GM12891 (cell line): ENCODE results near the gene HOXB3.

Source experiments
- DNase-seq: peaks from one replicate; pipeline ENCODE4 v3.0.0; 2011; ENCODE audit warnings: low spot score; ENCODE audit not compliant: insufficient read length
- FAIRE-seq: peaks from 2 replicates; lab custom pipeline; 2011; peaks lifted over from hg19 to GRCh38; lab: Jason Lieb, UNC
- PAX5 ChIP-seq: IDR thresholded peaks from 2 replicates; pipeline ENCODE4 v1.6.1; 2011; ENCODE audit warnings: low read length, moderate library complexity, mild to moderate bottlenecking; ENCODE audit not compliant: insufficient read depth, severe bottlenecking
- POLR2A ChIP-seq: IDR thresholded peaks from 2 replicates; pipeline ENCODE4 v1.6.1; 2011; ENCODE audit warnings: low read depth, low read length, control low read depth
- POLR2AphosphoS5 ChIP-seq: IDR thresholded peaks from 2 replicates; pipeline ENCODE4 v1.6.1; 2011; ENCODE audit warnings: low read depth, low read length, control low read depth
- POU2F2 ChIP-seq: IDR thresholded peaks from 2 replicates; pipeline ENCODE4 v1.6.1; 2011; ENCODE audit warnings: low read depth, mild to moderate bottlenecking, control low read depth, low read length, moderate library complexity
- SPI1 ChIP-seq: IDR thresholded peaks from 2 replicates; pipeline ENCODE4 v1.6.1; 2011; ENCODE audit warnings: low read depth, low read length, control low read depth
- TAF1 ChIP-seq: IDR thresholded peaks from 2 replicates; pipeline ENCODE4 v1.6.1; 2011; ENCODE audit warnings: low read depth, low read length, control low read depth

HOXB3 gene

DNA sequence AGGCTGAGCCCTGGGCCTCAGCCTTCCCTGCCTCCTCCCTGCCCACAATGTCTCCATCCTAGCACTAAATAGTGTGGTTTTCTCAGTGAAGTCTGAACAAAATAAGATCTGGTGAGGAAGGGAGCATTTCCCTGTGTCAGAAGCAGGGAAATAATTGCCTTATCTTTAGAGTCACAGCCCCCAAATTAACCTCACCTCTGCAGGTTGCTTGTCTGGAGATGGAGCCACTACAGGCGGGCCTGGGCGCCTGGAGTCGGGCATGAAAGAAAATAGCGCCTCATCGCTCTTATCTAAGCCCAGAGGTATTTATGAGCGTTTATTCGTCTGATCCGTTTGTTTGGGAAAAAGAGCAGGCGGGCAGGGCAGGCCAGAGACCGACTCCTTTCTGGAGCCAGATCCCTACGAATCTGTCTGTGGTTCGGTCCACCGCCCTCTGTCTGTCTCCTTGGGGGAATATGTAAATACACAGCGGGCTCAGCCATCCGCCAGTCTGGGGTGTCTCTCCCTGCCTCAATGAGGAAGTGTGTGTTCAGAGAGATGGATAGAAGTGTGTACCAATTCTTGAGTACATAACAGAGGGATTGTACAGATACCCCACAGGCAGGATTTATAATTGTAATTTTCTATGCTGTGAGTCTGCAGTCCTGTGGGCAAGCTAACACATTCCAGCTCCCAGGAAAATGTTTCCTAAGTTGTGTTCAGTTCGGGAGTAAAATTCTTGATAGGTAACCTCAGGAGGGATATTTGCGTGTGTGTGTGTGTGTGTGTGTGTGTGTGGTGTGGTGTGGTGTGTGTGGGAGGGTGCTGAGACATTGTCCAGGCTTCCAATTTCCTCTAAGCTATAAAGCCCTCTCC is 10.4 kb upstream of the HOXB3 start:
- no peak for DNase-seq
- no peak for FAIRE-seq
- TF ChIP-seq POLR2A (no peak), POLR2AphosphoS5 (no peak), POU2F2 (no peak), TAF1 (no peak), PAX5 (no peak), SPI1 (no peak)

DNA sequence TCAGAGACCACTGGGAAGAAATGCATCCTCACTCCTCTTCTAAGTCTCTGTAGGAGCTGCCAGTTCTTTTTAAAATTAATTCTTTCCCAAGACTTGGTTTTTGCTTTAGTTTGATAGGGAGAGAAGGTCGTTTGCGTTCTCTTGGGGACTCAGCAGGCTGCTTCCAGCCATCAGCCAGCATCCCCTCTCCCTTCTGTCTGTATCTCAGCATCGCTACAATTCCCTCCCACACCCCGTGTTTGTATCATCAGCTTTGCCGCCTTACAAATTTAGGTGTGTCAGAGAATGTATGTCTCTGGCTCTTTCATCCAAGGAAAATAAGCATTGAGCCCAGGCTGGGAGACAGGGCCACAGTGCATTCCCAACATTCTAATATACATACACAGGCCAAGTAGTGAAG is 9.3 kb upstream of the HOXB3 start:
- DNase-seq (no peak), FAIRE-seq (no peak)
- no peak for TF ChIP-seq SPI1
- no peak for TF ChIP-seq POU2F2
- TF ChIP-seq PAX5: no peak

DNA sequence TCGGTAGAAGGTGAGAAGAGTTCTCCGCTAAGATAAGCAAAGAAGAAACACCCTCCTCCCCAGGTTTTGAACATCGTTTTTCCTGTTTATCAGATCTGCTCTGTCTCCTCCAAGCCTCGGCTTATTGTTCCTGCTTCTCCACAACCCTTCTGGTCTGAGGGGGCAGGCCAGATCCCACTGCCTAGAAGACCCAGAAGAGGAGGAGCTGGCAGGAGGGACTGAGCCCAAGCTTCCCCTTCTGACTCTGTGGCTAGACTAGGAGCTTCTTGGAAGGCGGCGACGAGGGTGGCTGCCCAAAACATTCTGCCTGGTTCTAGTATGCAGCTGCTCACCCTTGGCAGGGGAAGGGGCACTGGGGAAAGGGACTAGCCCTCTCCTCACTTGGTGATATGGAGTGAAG is 8.7 kb upstream of the HOXB3 start:
- DNase-seq (no peak), FAIRE-seq (no peak)
- TF ChIP-seq POU2F2: no peak
- TF ChIP-seq POLR2AphosphoS5: no peak
- no peak for TF ChIP-seq TAF1
- no peak for TF ChIP-seq SPI1
- TF ChIP-seq PAX5: no peak
- TF ChIP-seq POLR2A: no peak

DNA sequence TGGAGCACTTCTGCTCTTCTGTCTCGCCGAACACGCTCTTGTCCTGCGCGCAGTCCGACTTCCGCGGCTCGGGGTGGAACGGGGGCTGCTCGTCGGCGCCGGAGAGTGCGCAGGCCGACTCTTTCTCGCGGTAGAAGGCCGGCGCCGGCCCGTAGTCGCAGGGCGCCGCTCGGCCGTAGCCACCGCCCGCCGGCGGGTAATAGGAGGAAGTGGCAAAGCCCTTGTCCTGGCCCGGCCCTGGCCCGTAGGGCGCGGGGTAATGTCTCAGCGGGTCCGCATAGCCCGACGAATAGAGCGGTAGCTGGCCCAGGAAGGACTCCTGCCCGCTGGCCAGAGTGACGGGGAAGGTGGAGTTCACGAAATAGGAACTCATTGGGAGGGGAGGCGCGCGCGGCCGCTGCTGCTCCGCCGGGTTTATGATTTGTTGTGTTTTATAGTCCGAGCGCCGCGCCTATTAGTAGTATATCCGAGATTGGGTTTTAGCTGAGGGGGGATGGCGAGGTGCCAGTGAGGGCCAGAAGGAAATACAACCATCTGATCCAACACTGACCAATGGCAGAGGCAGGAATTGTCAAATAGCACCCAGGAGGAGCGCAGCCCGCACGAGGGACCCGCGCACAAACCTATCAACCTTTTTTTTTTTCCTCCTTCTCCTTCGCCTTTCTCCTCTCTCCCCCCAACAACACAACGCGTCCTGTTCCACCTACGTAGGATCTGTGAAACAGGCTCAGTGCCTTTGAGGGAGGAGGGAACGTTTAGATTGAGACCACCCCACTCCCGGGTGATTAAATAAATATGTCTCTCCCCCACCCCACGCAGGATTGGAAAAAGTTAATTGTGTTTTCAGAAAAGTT is 8.0 kb upstream of the HOXB3 start:
- DNase-seq (peak; percentile 58), FAIRE-seq (peak; percentile 85)
- TF ChIP-seq TAF1 (no peak), SPI1 (peak; percentile 28; the same call in 1 of the 2 replicates), POU2F2 (no peak)

GRCh38 chr17:48597528-48597777 is 7.4 kb upstream of the HOXB3 start:
- TF ChIP-seq TAF1 (no peak), POLR2A (no peak), POLR2AphosphoS5 (no peak), PAX5 (no peak), POU2F2 (no peak), SPI1 (no peak)
- FAIRE-seq: no peak

DNA sequence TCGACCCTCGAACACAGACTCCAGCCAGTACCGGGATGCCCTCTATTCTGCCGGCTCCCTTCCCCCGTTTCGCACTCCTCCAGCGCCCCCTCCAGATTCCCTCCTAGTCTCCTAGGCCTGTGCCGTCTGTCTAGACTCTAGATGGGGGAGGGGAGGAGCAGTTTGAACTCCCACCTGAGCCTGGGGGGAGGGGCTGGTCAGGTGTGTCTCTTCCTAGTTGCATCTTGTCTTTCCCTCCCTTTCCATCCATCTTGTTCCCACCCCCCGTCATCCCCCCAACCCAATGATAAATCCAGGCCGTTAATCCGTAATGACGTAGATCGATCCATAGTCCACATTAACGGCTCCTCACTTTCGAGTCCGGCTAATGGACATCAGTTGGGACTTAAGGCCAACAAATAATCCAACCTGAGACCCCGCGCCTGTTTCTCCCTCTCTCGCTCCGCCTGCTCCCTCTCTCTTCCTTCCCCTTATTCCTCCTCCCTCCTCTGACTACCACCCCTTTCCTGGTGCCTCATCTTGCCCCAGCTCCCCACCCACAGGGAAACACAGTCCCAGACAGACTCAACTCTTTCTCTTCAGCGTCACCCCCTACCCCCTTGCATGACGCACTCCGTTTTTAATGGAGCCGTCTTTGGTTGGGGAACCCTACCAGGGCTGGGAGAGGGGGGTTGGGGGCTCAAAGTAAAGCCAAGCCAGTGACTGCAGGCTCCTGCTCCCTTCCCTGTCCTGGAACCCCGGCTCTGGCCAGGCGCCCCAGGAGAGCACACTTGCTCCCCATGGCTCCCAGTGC is 6.9 kb upstream of the HOXB3 start:
- no peak for DNase-seq
- peak; percentile 60 for FAIRE-seq
- no peak for TF ChIP-seq POU2F2
- no peak for TF ChIP-seq POLR2A
- TF ChIP-seq POLR2AphosphoS5: no peak
- TF ChIP-seq TAF1: no peak
- no peak for TF ChIP-seq PAX5
- no peak for TF ChIP-seq SPI1

More at GRCh38 chr17:48597528-48597777, 7.4 kb upstream of the HOXB3 start:
- no peak for DNase-seq

DNA sequence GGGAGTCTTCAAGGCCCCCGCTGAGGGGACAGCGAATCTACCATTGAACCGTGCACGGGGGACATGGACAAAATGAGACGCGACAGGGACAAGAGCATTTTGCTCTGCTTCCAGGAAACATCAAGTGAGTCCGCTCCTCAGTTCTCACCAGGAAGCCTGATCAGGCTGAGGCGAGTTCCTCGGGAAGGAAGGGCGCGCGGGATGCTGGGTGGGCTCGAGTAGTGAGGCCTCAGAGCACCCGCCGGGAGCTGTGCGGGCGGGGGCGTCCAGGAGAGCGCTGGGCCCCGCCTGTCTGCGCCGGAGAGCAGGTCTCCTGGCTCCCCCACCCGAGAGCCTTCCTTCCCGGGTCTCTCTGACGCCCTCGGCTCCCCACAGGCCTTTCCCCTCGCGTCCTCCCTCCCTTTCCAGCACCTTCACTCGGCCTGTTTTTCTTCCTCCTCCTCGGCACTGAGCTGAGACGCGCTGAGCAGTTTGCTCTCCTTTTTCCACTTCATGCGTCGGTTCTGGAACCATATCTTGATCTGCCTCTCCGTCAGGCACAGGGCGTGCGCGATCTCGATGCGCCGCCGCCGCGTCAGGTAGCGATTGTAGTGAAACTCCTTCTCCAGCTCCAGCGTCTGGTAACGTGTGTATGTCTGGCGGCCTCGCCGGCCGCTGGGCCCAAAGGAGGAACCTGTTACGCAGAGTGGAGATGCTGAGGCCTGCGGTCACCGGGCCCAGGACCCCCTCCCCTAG is 6.1 kb upstream of the HOXB3 start:
- FAIRE-seq (peak; percentile 63), DNase-seq (no peak)
- TF ChIP-seq PAX5 (no peak), SPI1 (no peak)

- DNase-seq (no peak), FAIRE-seq (no peak)
- TF ChIP-seq POU2F2 (no peak), POLR2A (no peak), POLR2AphosphoS5 (no peak), TAF1 (no peak), SPI1 (no peak), PAX5 (no peak)
Measured at GRCh38 chr17:48595278-48595999, 5.4 kb upstream of the HOXB3 start.
